Heart left ventricle (tissue), 13 donors: ENCODE measurements around the gene ENPP3.

Experiments used
- POLR2A ChIP-seq, 2 donors: fragments of 450-650 bp; IDR thresholded peaks; one replicate each; pipeline ENCODE4 v1.6.1; 2017; ENCODE audit warnings: antibody characterized with exemption in 2 of 2, mild to moderate bottlenecking in 2 of 2, moderate library complexity in 2 of 2
- TF ChIP-seq, protein P1 (sequence below), 12 donors: fragments of 200-600 bp; sonication (generic) in 4 of 12; IDR thresholded peaks; one replicate each; pipeline versions ENCODE4 v1.5.0 to v1.8.0; 2018 to 2022; ENCODE audit warnings: antibody characterized with exemption in 12 of 12, mild to moderate bottlenecking in 5 of 12
- donor health status: ischemic (EF 13 %, LVEDD 7.1; RV severe dilation, severe dysfunction).
- donor health status: DM: no; HTN: yes; CAD: no.
- donor health status: DM: no; HTN: no; CAD: no.
- donor health status: ischemic (EF 25% LVEDD 6.9; RV normal size, moderate dysfunction).
- donor health status: ischemic (EF 25% LVEDD 5.7; RV mildly dilated, moderate dysfunction).
- donor health status: ischemic (EF 35%, LVEDD 5.7; RV mildly dilated, moderate dysfunction).
- donor health status: nonischemic (EF 11% LVEDD 7.7; RV severe dilation, severe dysfunction).
- donor health status: DM: yes; HTN: yes; CAD: no.
- donor health status: PGD.
- donor health status: ischemic (EF 29% LVEDD 5.4; RV normal size, mild dysfunction).
- donor health status: nonischemic (EF 23%, LVEDD 6.1; RV moderate dilation, normal function).

DNA sequence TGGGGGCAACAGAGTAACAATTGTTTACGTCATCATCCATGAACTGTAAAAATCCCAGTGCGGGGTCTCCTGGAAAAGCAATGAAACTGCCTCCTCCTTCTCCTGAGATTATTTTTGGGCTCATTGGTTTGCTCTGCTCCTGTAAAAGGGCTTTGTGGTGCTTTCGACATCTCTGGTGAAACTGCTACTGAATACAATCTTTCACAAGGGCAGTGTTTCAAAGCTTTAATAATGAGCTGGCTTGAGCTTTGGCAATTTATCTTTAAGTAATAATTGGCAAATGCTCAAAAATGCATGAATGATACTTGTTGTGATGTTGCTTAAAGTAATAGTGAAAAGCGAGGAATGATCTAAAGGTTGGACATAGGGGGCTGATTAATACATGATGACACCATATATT lies 127.2 kb downstream of the ENPP3 start:
- no peak for TF ChIP-seq POLR2A (IDR thresholded peaks at IDR 0.05)
- TF ChIP-seq, protein P1, sequence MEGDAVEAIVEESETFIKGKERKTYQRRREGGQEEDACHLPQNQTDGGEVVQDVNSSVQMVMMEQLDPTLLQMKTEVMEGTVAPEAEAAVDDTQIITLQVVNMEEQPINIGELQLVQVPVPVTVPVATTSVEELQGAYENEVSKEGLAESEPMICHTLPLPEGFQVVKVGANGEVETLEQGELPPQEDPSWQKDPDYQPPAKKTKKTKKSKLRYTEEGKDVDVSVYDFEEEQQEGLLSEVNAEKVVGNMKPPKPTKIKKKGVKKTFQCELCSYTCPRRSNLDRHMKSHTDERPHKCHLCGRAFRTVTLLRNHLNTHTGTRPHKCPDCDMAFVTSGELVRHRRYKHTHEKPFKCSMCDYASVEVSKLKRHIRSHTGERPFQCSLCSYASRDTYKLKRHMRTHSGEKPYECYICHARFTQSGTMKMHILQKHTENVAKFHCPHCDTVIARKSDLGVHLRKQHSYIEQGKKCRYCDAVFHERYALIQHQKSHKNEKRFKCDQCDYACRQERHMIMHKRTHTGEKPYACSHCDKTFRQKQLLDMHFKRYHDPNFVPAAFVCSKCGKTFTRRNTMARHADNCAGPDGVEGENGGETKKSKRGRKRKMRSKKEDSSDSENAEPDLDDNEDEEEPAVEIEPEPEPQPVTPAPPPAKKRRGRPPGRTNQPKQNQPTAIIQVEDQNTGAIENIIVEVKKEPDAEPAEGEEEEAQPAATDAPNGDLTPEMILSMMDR (IDR thresholded peaks at IDR 0.05), result no peak
